Skeletal muscle tissue (tissue), 4 donors: ENCODE measurements around the gene SDHB. TPM values are rescaled to one million over a fixed set of nuclear protein-coding genes. Genes with fewer than 3 reads are reported as not detected.

Experiments used
- H3K27ac ChIP-seq: one replicate; pipeline ENCODE4 v1.7.0; 2013; ENCODE audit warnings: mild to moderate bottlenecking, low read depth, low read length, inconsistent platforms
- H3K27me3 ChIP-seq, 3 donors: one replicate each; pipeline ENCODE4 v1.7.0; 2013; ENCODE audit warnings: low read length in 3 of 3; ENCODE audit not compliant: control insufficient read depth in 3 of 3, insufficient read depth in 3 of 3
- H3K36me3 ChIP-seq, 3 donors: one replicate each; pipeline ENCODE4 v1.7.0; 2013; ENCODE audit warnings: low read length in 3 of 3; ENCODE audit not compliant: control insufficient read depth in 3 of 3, insufficient read depth in 3 of 3
- H3K4me1 ChIP-seq, 3 donors: one replicate each; pipeline ENCODE4 v1.7.0; 2013; ENCODE audit warnings: low read length in 3 of 3, mild to moderate bottlenecking in 3 of 3; ENCODE audit not compliant: control insufficient read depth in 3 of 3, insufficient read depth in 3 of 3
- H3K4me3 ChIP-seq, 3 donors: one replicate each; pipeline ENCODE4 v1.7.0; 2013; ENCODE audit warnings: low read length in 3 of 3
- H3K9ac ChIP-seq, 3 donors: one replicate each; pipeline ENCODE4 v1.7.0; 2013; ENCODE audit warnings: low read length in 3 of 3, mild to moderate bottlenecking in 3 of 3, moderate library complexity in 2 of 3, low read depth in 1 of 3
- H3K9me3 ChIP-seq, 3 donors: one replicate each; pipeline ENCODE4 v1.7.0; 2013; ENCODE audit warnings: low read length in 3 of 3; ENCODE audit not compliant: control insufficient read depth in 3 of 3
- total RNA-seq: library from RNA; depleted of rRNA; stranded (reverse); fragments of >200 nt; gene quantifications from one replicate; pipeline ENCODE4 v1.2.3, GENCODE V29; 2014
- donor health status: Osteomylitis.

The SDHB gene
- total RNA-seq, 1 donor from 2014 or later: 163 TPM

- Histone ChIP-seq H3K9me3 (no peaks in the 10 kb centered on the region), H3K27me3 (no peaks in the 10 kb centered on the region), H3K4me3 (no peak overlapping the region), H3K4me1 (no peaks in the 10 kb centered on the region), H3K9ac (no peak overlapping the region), H3K27ac (no peak overlapping the region), H3K36me3 (peaks cover 21 to 28% (median 28%) of the 10 kb centered on the region in 3 donors)
Observed at GRCh38 chr1:16969057-16969611, 84.7 kb downstream of the SDHB start.

Other genes starting within 250 kb of the SDHB start
- gene RNU1-2, start 158.1 kb downstream of the SDHB start, total RNA-seq: under 0.01 TPM
- 6.8 TPM for gene CROCC, start 132.1 kb downstream of the SDHB start, total RNA-seq
- 19.8 TPM for gene MFAP2, start 73.4 kb downstream of the SDHB start, total RNA-seq
- gene ATP13A2, start 42.1 kb downstream of the SDHB start, total RNA-seq: 8.9 TPM
- 33.9 TPM for gene PADI2, start 65.4 kb upstream of the SDHB start, total RNA-seq
- not detected for gene PADI1, start 151.1 kb upstream of the SDHB start, total RNA-seq
- gene PADI3, start 195.1 kb upstream of the SDHB start, total RNA-seq: not detected